Activated naive CD4-positive, alpha-beta T cell treated with anti-CD3 and anti-CD28 coated beads, Interleukin-2, amount 10 ng/mL, durations not matched to agents 7 days and 5 days (primary cell): Measurements from ENCODE around the gene CNTN4.
"Not testable (repeated sequence)": the region's sequence is repeated elsewhere in the genome, so short reads cannot be mapped to it uniquely, and the experiment has no call there.

Source experiments
- CTCF ChIA-PET: fragments of 350-600 bp; sonication (Branson Sonifier 250); formaldehyde crosslinking; loops from one replicate; lab custom pipeline; 2021; ENCODE audit warnings: antibody characterized with exemption; lab: Charles Lee
- DNase-seq: peaks from one replicate; pipeline ENCODE4 v3.0.0-alpha.2; 2020
- H3K27ac Mint-ChIP-seq: one replicate; pipeline ENCODE4 v1.8.0; 2021; ENCODE audit warnings: mild to moderate bottlenecking, moderate library complexity, mixed read lengths
- H3K27me3 Mint-ChIP-seq: one replicate; pipeline ENCODE4 v1.8.0; 2021; ENCODE audit warnings: mild to moderate bottlenecking, mixed read lengths
- H3K36me3 Mint-ChIP-seq: one replicate; pipeline ENCODE4 v1.8.0; 2021; ENCODE audit warnings: mixed read lengths
- H3K4me1 Mint-ChIP-seq: one replicate; pipeline ENCODE4 v1.8.0; 2021; ENCODE audit warnings: mixed read lengths
- H3K4me3 Mint-ChIP-seq: one replicate; pipeline ENCODE4 v1.8.0; 2021; ENCODE audit warnings: mild to moderate bottlenecking, moderate library complexity, mixed read lengths
- H3K9me3 Mint-ChIP-seq: one replicate; pipeline ENCODE4 v1.8.0; 2021; ENCODE audit warnings: mixed read lengths

Gene CNTN4

GRCh38 chr3:2513986-2514385 lies 415.3 kb downstream of the CNTN4 start:
- H3K4me3 Mint-ChIP-seq, result no peak overlapping the region
- H3K4me1 Mint-ChIP-seq, result no peaks in the 10 kb centered on the region

DNA sequence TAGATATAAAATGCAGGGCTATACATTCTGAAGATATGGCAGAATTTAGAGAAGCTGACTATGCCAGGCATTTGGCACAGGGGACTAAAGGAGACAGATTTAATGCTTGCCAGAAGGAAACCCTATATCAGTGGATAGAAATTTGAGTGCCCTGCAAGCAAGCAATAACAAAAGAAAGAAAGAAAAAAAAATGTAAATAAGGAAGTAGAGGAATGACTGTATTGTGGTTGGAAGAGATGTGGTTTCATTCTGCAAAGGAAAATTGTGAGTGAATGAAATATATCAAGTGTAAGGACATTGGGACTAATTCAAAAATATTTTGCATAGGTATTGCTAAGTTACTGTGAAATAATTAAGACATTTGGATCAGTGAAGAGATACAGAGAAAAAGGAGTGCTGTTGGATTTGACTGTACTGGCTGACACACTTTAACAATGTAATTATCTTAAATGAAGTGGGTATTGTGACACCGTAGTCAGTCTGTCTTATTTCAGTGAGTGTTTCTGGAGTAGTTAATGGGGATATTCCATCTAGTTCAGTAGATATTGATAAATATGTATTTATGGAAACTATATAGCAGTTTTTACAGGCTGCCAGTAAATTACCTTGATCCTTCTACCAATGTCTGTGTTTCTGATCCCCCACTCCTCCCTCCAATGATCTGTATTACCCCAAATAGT lies 418.2 kb downstream of the CNTN4 start:
- Mint-ChIP-seq H3K4me3 (no peak overlapping the region), H3K9me3 (no peaks in the 10 kb centered on the region), H3K4me1 (no peaks in the 10 kb centered on the region), H3K27ac (no peak overlapping the region), H3K36me3 (no peaks in the 10 kb centered on the region), H3K27me3 (no peaks in the 10 kb centered on the region)
- CTCF ChIA-PET, result no interaction called here
- no peak for DNase-seq

More at GRCh38 chr3:2513986-2514385, 415.3 kb downstream of the CNTN4 start:
- H3K36me3 Mint-ChIP-seq, result no peaks in the 10 kb centered on the region
- no peaks in the 10 kb centered on the region for H3K9me3 Mint-ChIP-seq
- no peak overlapping the region for H3K27ac Mint-ChIP-seq
- DNase-seq, result no peak
- CTCF ChIA-PET, result interaction anchor here (0.6 kb wide), 1 partner anchor 365 kb away, joined by 4 read pairs; no protein-coding TSS in a partner anchor
- H3K27me3 Mint-ChIP-seq, result no peaks in the 10 kb centered on the region

- H3K4me1 Mint-ChIP-seq, result no peaks in the 10 kb centered on the region
- CTCF ChIA-PET, result no interaction called here
- no peak overlapping the region for H3K27ac Mint-ChIP-seq
- H3K4me3 Mint-ChIP-seq, result no peak overlapping the region
- H3K9me3 Mint-ChIP-seq, result no peaks in the 10 kb centered on the region
- H3K36me3 Mint-ChIP-seq, result no peaks in the 10 kb centered on the region
- H3K27me3 Mint-ChIP-seq, result no peaks in the 10 kb centered on the region
- DNase-seq, result no peak
These were observed 419.0 kb downstream of the CNTN4 start for GRCh38 chr3:2517500-2518172.

DNA sequence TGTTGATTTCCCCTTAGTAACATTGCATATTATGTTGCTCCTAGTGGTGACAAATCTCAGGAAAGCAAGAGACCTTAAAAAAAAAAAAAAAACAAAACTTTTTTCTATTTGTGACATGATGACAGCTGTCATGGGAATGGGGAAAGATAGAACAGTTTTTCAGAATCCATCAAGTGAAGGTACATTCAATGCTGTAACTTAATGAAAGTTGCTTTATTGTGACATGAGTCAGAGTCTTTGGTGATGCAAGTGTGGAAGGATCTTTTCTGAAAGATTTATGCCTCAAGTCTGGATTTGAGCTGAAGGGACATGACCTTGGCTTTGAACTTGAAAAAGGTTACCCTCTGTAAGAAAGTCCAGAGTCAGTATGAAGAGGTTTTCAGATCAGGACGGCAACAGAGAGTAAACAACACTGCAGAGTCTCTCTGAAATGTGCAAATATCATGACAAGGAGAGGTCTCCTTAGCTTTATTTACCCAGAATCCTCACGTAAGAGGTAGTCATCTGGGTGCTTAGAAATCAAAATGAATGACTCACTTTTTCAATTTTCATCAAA lies 424.7 kb downstream of the CNTN4 start:
- peak overlapping the region; percentile 19 for H3K27ac Mint-ChIP-seq
- no peak overlapping the region for H3K4me3 Mint-ChIP-seq
- DNase-seq, result no peak
- H3K9me3 Mint-ChIP-seq, result no peaks in the 10 kb centered on the region
- H3K27me3 Mint-ChIP-seq, result no peaks in the 10 kb centered on the region
- H3K36me3 Mint-ChIP-seq, result no peaks in the 10 kb centered on the region
- H3K4me1 Mint-ChIP-seq, result no peaks in the 10 kb centered on the region
- CTCF ChIA-PET, result no interaction called here

DNA sequence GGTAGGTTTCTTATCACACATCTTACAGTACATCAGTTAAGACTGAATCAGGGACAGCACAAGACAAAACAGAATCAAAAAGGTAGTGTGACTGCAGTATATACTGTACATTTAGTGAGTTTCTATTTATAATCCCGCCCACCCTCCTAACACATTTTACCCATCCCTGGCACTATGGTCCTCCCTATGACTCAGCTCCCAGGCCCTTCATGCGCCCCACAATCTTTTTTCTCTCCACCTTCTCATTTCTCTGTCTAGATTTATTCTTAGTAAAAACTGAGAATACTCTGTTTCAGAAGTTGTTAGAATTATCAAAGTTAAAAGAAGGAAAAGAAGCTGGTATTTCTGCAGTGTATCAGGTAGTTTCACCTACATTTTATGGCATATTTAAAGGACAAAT lies 427.3 kb downstream of the CNTN4 start:
- CTCF ChIA-PET, result no interaction called here
- DNase-seq, result no peak
- H3K4me3 Mint-ChIP-seq, result no peak overlapping the region
- no peak overlapping the region for H3K27ac Mint-ChIP-seq
- H3K4me1 Mint-ChIP-seq, result no peaks in the 10 kb centered on the region
- no peaks in the 10 kb centered on the region for H3K27me3 Mint-ChIP-seq
- no peaks in the 10 kb centered on the region for H3K9me3 Mint-ChIP-seq
- H3K36me3 Mint-ChIP-seq, result no peaks in the 10 kb centered on the region

GRCh38 chr3:2526926-2527325 lies 428.3 kb downstream of the CNTN4 start:
- Mint-ChIP-seq H3K36me3 (no peaks in the 10 kb centered on the region), H3K27me3 (no peaks in the 10 kb centered on the region), H3K4me1 (no peaks in the 10 kb centered on the region), H3K9me3 (no peaks in the 10 kb centered on the region), H3K4me3 (no peak overlapping the region), H3K27ac (no peak overlapping the region)
- CTCF ChIA-PET, result no interaction called here
- no peak for DNase-seq

- H3K4me1 Mint-ChIP-seq, H3K36me3 Mint-ChIP-seq, H3K9me3 Mint-ChIP-seq, H3K4me3 Mint-ChIP-seq, H3K27me3 Mint-ChIP-seq, H3K27ac Mint-ChIP-seq, CTCF ChIA-PET, DNase-seq: not testable (repeated sequence)
These were observed 428.7 kb downstream of the CNTN4 start for GRCh38 chr3:2527328-2527727.

- H3K4me1 Mint-ChIP-seq, DNase-seq, H3K36me3 Mint-ChIP-seq, H3K27ac Mint-ChIP-seq, H3K9me3 Mint-ChIP-seq, H3K4me3 Mint-ChIP-seq, H3K27me3 Mint-ChIP-seq, CTCF ChIA-PET: not testable (repeated sequence)
These were observed 436.1 kb downstream of the CNTN4 start for GRCh38 chr3:2534767-2535166.

- CTCF ChIA-PET, result no interaction called here
- H3K36me3 Mint-ChIP-seq, result no peaks in the 10 kb centered on the region
These were observed 436.5 kb downstream of the CNTN4 start for GRCh38 chr3:2535206-2535605.

GRCh38 chr3:2536575-2536974 lies 437.9 kb downstream of the CNTN4 start:
- Mint-ChIP-seq H3K9me3 (no peaks in the 10 kb centered on the region), H3K27ac (no peak overlapping the region), H3K27me3 (no peaks in the 10 kb centered on the region), H3K36me3 (no peaks in the 10 kb centered on the region), H3K4me3 (no peak overlapping the region), H3K4me1 (no peaks in the 10 kb centered on the region)
- DNase-seq, result no peak
- CTCF ChIA-PET, result no interaction called here

More at GRCh38 chr3:2535206-2535605, 436.5 kb downstream of the CNTN4 start:
- H3K9me3 Mint-ChIP-seq, result no peaks in the 10 kb centered on the region
- H3K27me3 Mint-ChIP-seq, result no peaks in the 10 kb centered on the region
- no peaks in the 10 kb centered on the region for H3K4me1 Mint-ChIP-seq
- H3K27ac Mint-ChIP-seq, result no peak overlapping the region
- DNase-seq, result no peak
- H3K4me3 Mint-ChIP-seq, result no peak overlapping the region

GRCh38 chr3:2540115-2540514 lies 441.4 kb downstream of the CNTN4 start:
- DNase-seq, result no peak
- Mint-ChIP-seq H3K27ac (no peak overlapping the region), H3K9me3 (no peaks in the 10 kb centered on the region), H3K27me3 (no peaks in the 10 kb centered on the region), H3K4me3 (no peak overlapping the region), H3K36me3 (no peaks in the 10 kb centered on the region), H3K4me1 (no peaks in the 10 kb centered on the region)
- CTCF ChIA-PET, result no interaction called here

GRCh38 chr3:2543247-2543646 lies 444.6 kb downstream of the CNTN4 start:
- CTCF ChIA-PET, result no interaction called here
- H3K4me1 Mint-ChIP-seq, result no peaks in the 10 kb centered on the region
- H3K27ac Mint-ChIP-seq, result no peak overlapping the region
- no peaks in the 10 kb centered on the region for H3K36me3 Mint-ChIP-seq
- H3K27me3 Mint-ChIP-seq, result no peaks in the 10 kb centered on the region
- no peak for DNase-seq
- H3K9me3 Mint-ChIP-seq, result peaks cover 3% of the 10 kb centered on the region
- H3K4me3 Mint-ChIP-seq, result no peak overlapping the region

DNA sequence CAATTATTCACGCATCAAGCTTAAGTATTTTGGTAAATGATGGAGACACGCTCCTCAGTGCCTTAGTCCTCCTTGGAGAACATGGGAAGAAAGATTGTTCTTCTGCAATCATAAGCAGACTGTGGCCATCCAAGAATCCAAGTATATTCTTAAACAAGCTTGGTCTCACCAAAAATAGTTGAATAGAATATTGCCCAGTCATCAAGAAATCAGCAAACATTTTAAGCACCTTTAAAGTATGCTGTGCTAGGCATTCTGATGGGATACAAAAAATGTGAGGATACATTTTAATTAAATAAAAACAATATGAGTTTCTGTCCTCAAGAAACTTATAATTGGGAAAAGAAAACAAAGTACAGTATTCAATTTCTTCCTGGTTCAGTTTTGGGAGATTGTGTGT lies 445.5 kb downstream of the CNTN4 start:
- no peaks in the 10 kb centered on the region for H3K4me1 Mint-ChIP-seq
- no peaks in the 10 kb centered on the region for H3K27me3 Mint-ChIP-seq
- no peaks in the 10 kb centered on the region for H3K36me3 Mint-ChIP-seq
- no peak overlapping the region for H3K27ac Mint-ChIP-seq
- CTCF ChIA-PET, result no interaction called here
- no peak overlapping the region for H3K4me3 Mint-ChIP-seq
- no peak for DNase-seq
- peaks cover 3% of the 10 kb centered on the region for H3K9me3 Mint-ChIP-seq

DNA sequence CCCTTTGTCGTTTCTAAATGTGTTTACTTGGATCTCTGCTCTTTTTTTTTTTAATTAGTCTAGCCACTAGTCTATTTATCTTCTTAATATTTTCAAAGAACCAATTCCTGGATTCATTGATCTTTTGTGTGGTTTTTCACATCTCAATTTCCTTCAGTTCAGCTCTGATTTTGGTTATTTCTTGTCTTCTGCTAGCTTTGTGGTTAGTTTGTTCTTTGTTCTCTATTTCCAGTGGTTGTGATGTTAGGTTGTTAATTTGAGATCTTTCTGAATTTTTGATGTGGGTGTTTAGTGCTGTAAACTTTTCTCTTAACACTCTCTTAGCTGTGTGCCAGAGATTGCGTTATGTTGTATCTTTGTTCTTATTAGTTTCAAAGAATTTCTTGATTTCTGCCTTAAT lies 446.1 kb downstream of the CNTN4 start:
- CTCF ChIA-PET, result no interaction called here

GRCh38 chr3:2547049-2547448 lies 448.4 kb downstream of the CNTN4 start:
- Mint-ChIP-seq H3K4me3 (no peak overlapping the region), H3K36me3 (no peaks in the 10 kb centered on the region), H3K27ac (no peak overlapping the region), H3K4me1 (no peaks in the 10 kb centered on the region), H3K27me3 (no peaks in the 10 kb centered on the region), H3K9me3 (peaks cover 7% of the 10 kb centered on the region)
- CTCF ChIA-PET, result no interaction called here
- DNase-seq, result no peak

More for the DNA sequence above, 446.1 kb downstream of the CNTN4 start:
- no peak overlapping the region for H3K4me3 Mint-ChIP-seq
- no peaks in the 10 kb centered on the region for H3K4me1 Mint-ChIP-seq
- peaks cover 3% of the 10 kb centered on the region for H3K9me3 Mint-ChIP-seq
- H3K36me3 Mint-ChIP-seq, result no peaks in the 10 kb centered on the region
- no peaks in the 10 kb centered on the region for H3K27me3 Mint-ChIP-seq
- DNase-seq, result no peak
- H3K27ac Mint-ChIP-seq, result no peak overlapping the region
